Endodermal cell (in vitro differentiated cells): ENCODE measurements around the gene OR2AP1. TPM values are rescaled to one million over a fixed set of nuclear protein-coding genes. Genes with fewer than 3 reads are reported as not detected.

Source experiments
- DNase-seq: peaks from one replicate; pipeline ENCODE4 v3.0.0-alpha.2; 2017
- H3K27ac ChIP-seq: 2 replicates; pipeline ENCODE4 v1.5.1; 2013; ENCODE audit warnings: mild to moderate bottlenecking, low read depth, low read length, moderate library complexity
- H3K27me3 ChIP-seq: 2 replicates; pipeline ENCODE4 v1.6.1; 2013; ENCODE audit warnings: mild to moderate bottlenecking, low read length, moderate library complexity; ENCODE audit not compliant: insufficient read depth, control insufficient read depth, poor library complexity, severe bottlenecking
- H3K36me3 ChIP-seq: 2 replicates; pipeline ENCODE4 v1.7.0; 2013; ENCODE audit warnings: mild to moderate bottlenecking, low read length, moderate library complexity; ENCODE audit not compliant: control insufficient read depth, insufficient read depth
- H3K4me1 ChIP-seq: one replicate; pipeline ENCODE4 v1.7.0; 2013; ENCODE audit warnings: low read length; ENCODE audit not compliant: control insufficient read depth, insufficient read depth
- H3K4me3 ChIP-seq: 2 replicates; pipeline ENCODE4 v1.5.1; 2013; ENCODE audit warnings: mild to moderate bottlenecking, low read length, moderate library complexity
- H3K9ac ChIP-seq: 2 replicates; pipeline ENCODE4 v1.6.1; 2013; ENCODE audit warnings: mild to moderate bottlenecking, low read length, moderate library complexity; ENCODE audit not compliant: poor library complexity, severe bottlenecking; ENCODE audit errors: extremely low read depth
- H3K9me3 ChIP-seq: 2 replicates; pipeline ENCODE4 v1.6.1; 2013; ENCODE audit warnings: mild to moderate bottlenecking, low read length, moderate library complexity; ENCODE audit not compliant: control insufficient read depth
- H3K27ac Mint-ChIP-seq: 2 replicates; pipeline ENCODE4 v1.8.0; 2020; ENCODE audit warnings: mixed read lengths
- H3K27me3 Mint-ChIP-seq: 2 replicates; pipeline ENCODE4 v1.8.0; 2021; ENCODE audit warnings: mild to moderate bottlenecking, mixed read lengths; ENCODE audit not compliant: insufficient read depth
- H3K36me3 Mint-ChIP-seq: 2 replicates; pipeline ENCODE4 v1.8.0; 2020; ENCODE audit warnings: low read depth, mixed read lengths
- H3K4me1 Mint-ChIP-seq: 2 replicates; pipeline ENCODE4 v1.8.0; 2020; ENCODE audit warnings: mixed read lengths
- H3K4me3 Mint-ChIP-seq: 2 replicates; pipeline ENCODE4 v1.8.0; 2020; ENCODE audit warnings: mild to moderate bottlenecking, moderate library complexity, mixed read lengths
- H3K9me3 Mint-ChIP-seq: 2 replicates; pipeline ENCODE4 v1.8.0; 2020; ENCODE audit warnings: mild to moderate bottlenecking, mixed read lengths
- CTCF ChIP-seq: fragments of 200-600 bp; sonication (generic); conservative IDR thresholded peaks from 2 replicates; pipeline ENCODE4 v1.5.0; 2021; ENCODE audit warnings: antibody characterized with exemption, mild to moderate bottlenecking
- WGBS, 2 experiments: methylation state at CpG; one replicate each; pipeline versions ENCODE4 v1.1.5 to v1.1.7; 2013; ENCODE audit warnings: missing lambda C conversion rate in 2 of 2, mixed read lengths in 1 of 2; ENCODE audit not compliant: insufficient coverage in 1 of 2, insufficient read length in 1 of 2; 5-methylcytosine and 5-hydroxymethylcytosine counted together
- total RNA-seq, 2 donors: library from RNA; stranded (reverse); fragmentation: NEBNext Ultra II Directional in 1 of 2; extraction: Animal tissue kit (Norgen Biotek cat#: 25700) in 1 of 2; gene quantifications; 2 replicates in 1 of 2; 3 replicates in 1 of 2; pipeline ENCODE4 v1.2.1, GENCODE V29; 2021

The OR2AP1 gene
- total RNA-seq, 2 donors from 2014 or later = not detected

DNA sequence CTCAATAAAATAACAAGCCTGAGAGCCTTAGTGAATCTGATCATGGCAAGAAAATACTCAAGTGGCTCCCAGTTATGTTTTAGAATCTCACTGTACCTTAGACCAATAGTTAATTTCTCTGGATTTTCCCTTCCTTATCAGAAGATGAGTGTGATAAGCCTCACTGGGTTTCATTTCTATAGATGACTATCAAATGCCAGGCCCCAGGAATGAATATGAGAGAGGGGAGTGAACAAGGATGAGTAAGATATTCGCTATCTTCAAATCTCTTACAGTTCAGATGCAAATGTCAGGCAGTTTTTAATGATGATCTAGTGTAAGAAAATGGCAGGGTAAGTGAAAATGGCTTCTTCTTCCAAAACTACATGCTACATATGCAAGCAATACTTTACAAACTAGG is 38.3 kb downstream of the OR2AP1 start:
- H3K4me3 ChIP-seq = no peak overlapping the region
- H3K9me3 Mint-ChIP-seq = peaks cover 20% of the 10 kb centered on the region
- peaks cover 5% of the 10 kb centered on the region for H3K27me3 Mint-ChIP-seq
- H3K36me3 Mint-ChIP-seq = no peaks in the 10 kb centered on the region
- 100% methylated on average over 1 of the region's 1 CpG for WGBS, 2 experiments
- no peak overlapping the region for H3K9ac ChIP-seq
- no peak overlapping the region for H3K27ac ChIP-seq
- no peak for DNase-seq
- H3K4me1 ChIP-seq = no peaks in the 10 kb centered on the region
- H3K36me3 ChIP-seq = no peaks in the 10 kb centered on the region
- no peak overlapping the region for H3K27ac Mint-ChIP-seq
- no peaks in the 10 kb centered on the region for H3K27me3 ChIP-seq
- no peak for TF ChIP-seq CTCF
- peaks cover 29% of the 10 kb centered on the region for H3K4me1 Mint-ChIP-seq
- peaks cover 10% of the 10 kb centered on the region for H3K9me3 ChIP-seq
- H3K4me3 Mint-ChIP-seq = no peak overlapping the region

GRCh38 chr12:55612646-55613045 is 40.4 kb downstream of the OR2AP1 start:
- peaks cover 40% of the 10 kb centered on the region for H3K9me3 Mint-ChIP-seq

GRCh38 chr12:55614764-55615163 is 42.5 kb downstream of the OR2AP1 start:
- Histone ChIP-seq H3K4me3 (peak overlapping the region; percentile 26), H3K36me3 (no peaks in the 10 kb centered on the region), H3K9ac (no peak overlapping the region), H3K9me3 (peaks cover 37% of the 10 kb centered on the region), H3K27ac (no peak overlapping the region), H3K27me3 (no peaks in the 10 kb centered on the region), H3K4me1 (no peaks in the 10 kb centered on the region)
- DNase-seq = no peak
- Mint-ChIP-seq H3K4me1 (peaks cover 7% of the 10 kb centered on the region), H3K4me3 (no peak overlapping the region), H3K36me3 (peaks cover 11% of the 10 kb centered on the region), H3K9me3 (peaks cover 44% of the 10 kb centered on the region), H3K27ac (no peak overlapping the region), H3K27me3 (peaks cover 5% of the 10 kb centered on the region)
- no peak for TF ChIP-seq CTCF
- 98 to 100% methylated on average over 1 of the region's 1 CpG for WGBS, 2 experiments

More at GRCh38 chr12:55612646-55613045, 40.4 kb downstream of the OR2AP1 start:
- H3K27ac ChIP-seq = no peak overlapping the region
- peaks cover 9% of the 10 kb centered on the region for H3K36me3 Mint-ChIP-seq
- no peaks in the 10 kb centered on the region for H3K4me1 ChIP-seq
- peaks cover 30% of the 10 kb centered on the region for H3K9me3 ChIP-seq
- no peak for DNase-seq
- H3K9ac ChIP-seq = no peak overlapping the region
- no peaks in the 10 kb centered on the region for H3K27me3 ChIP-seq
- H3K4me3 Mint-ChIP-seq = no peak overlapping the region
- H3K27ac Mint-ChIP-seq = no peak overlapping the region
- 86 to 91% methylated on average over 1 of the region's 2 CpGs for WGBS, 2 experiments
- TF ChIP-seq CTCF = no peak
- peaks cover 5% of the 10 kb centered on the region for H3K27me3 Mint-ChIP-seq
- H3K36me3 ChIP-seq = no peaks in the 10 kb centered on the region
- peaks cover 21% of the 10 kb centered on the region for H3K4me1 Mint-ChIP-seq
- no peak overlapping the region for H3K4me3 ChIP-seq
